Activated CD8-positive, alpha-beta memory T cell treated with anti-CD3 and anti-CD28 coated beads for 4 hours (primary cell): ENCODE measurements around the gene TGM2.

ENCODE experiments used
- DNase-seq, 2 donors: peaks; one replicate each; pipeline ENCODE4 v3.0.0-alpha.2; 2020; ENCODE audit warnings: low read depth in 2 of 2

Gene TGM2

DNA sequence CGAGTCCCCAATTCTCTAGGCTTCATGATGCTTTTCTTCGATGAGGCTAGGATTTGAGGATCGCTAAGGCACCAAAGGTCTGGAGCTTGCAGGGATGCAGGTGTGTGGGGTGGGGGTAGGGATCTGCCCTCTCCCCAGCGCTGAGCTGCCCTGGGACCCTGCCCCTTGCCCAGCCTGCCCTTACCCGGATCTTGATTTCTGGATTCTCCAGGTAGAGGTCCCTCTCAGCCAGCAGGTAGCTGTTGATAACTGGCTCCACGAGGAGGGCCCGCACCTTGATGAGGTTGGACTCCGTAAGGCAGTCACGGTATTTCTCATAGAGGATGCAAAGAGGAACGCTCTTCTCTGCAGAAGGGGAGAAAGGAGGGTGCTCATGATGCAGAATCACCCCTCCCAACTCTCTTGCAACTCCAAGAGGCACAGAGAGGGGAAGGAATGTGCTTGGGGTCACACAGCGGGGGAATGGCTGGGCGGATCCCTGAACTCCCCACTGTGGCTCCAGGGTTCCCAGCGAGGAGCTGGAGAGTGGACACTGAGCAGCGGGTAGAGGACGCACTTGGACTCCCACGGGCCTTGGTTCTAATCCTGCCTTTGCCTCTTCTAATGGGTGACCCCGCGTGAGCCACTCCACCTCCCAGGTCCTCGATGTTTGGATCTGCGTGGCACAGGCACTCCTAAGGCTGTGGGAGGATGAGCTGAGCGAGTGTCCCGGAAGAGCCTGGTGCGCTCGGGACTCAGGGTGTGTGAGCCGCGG lies 32.7 kb downstream of the TGM2 start:
- DNase-seq: no peak

DNA sequence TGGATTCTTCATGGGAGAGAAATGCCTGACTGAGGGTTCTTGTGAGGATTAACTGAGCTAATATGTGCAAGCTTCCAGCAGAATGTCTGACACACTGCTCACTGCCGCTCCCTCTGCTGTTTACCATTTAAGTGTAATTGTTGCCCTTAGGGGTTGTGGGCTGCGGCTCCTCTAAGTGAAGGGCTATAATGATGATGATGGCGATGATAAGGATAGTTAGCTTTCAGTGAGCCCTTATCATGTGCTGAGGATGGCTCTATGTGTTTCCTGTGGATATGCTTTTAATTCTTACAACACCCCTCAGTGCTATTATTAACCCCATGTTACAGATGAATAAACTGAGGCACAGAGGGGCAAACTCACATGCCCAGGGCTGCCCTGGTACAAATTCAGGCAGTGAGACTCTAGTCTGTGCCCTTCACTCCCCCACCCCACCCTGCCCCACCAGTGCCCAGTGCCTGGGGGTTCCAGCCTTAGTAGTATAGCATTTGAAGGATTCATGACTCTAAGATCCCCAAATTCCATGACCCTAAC lies 33.4 kb downstream of the TGM2 start:
- no peak for DNase-seq

DNA sequence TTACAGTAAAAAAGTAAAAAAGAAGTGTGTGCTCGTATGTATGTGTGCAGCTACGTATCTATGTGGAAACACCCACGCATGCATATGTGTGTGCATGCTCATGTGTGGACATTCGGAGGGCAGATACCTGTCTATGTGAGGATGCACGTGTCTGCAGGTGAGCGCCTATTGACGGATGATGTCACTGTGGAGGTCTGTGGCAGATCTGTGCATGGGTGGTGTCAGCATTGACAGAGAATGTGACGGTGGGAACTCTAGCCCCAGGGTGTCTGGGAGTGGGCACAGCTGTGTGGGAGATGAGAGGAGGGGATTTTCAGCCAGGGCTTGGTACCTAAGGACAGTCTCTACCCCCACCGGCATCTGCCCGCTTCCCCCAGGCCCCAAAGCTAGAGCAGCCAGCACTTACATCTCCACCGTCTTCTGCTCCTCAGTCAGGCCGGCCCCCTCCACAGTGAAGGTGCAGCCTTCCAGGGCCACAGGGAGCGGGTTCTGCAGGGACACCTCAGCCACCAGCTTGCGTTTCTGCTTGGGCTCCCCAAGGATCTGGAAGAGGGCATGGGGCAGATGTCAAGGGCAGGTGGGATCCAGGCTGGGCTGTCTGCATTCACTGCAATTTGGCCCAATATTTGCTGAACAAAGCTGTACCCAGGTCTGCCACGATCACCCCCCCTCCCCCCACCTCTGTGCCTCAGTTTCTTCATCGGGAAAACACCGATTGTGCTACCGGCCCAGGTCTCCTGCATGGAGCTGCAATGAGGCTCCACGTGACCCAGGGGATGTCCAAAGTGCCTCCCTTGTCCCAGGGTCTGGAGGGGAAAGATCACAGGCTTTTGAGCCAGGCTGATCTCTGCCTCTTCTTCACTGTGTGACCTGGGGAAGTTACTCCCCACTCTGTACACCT lies 34.1 kb downstream of the TGM2 start:
- DNase-seq: no peak

DNA sequence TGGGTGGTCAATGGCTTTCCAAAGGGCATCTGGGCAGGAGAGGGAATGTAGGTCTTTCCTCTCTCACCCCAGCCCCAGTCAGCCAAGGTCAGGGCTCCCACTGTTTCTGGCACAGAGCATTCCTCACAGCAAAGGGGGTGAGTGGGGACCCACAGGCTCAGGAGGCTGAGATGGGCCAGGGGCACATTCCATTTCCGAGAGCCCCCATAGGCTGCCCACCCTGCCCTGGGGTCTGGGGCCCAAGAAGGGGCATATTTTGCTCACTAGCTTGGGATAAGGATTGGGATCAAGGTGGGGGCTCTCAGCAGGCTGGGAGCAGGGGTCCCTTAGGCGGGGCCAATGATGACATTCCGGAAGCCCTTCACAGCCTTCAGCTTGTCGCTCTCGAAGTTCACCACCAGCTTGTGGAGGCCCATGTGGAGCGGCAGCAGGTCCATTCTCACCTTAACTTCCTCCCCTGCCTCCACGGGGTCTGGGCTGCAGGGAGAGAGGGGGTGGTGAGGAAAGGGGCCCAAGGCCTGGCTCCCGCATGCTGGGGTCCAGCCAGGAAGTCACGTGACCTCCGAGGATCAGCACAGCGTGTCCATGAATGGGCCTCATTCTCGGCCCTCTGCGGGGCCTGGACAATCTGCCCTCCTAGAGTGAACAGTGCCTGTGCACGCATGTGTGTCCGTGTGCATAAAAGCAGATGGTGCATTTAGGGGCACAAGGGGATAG lies 35.0 kb downstream of the TGM2 start:
- no peak for DNase-seq

GRCh38 chr20:38129248-38129865 lies 35.7 kb downstream of the TGM2 start:
- DNase-seq: no peak

DNA sequence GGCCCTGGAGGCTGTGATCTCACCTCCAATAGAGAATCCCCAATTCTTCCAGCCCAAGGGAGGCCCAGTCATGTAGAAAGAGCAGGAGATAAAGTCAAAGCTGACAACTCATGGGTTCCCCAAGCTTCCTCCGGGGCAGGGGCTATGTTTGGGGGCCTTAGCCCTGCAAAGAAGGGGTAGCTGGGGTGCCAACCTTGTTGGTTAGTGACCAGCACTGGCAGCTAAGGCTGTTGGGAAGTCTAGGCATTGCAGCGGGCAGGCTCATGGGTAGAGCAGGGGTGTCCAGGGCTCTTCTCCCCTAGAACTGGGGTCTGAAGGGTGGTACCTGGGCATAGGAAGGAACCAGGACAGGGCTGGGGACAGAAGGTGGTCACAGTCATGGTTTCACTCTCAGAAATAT lies 36.4 kb downstream of the TGM2 start:
- DNase-seq: no peak

- no peak for DNase-seq
Observed at GRCh38 chr20:38127920-38128528, 37.0 kb downstream of the TGM2 start.

DNA sequence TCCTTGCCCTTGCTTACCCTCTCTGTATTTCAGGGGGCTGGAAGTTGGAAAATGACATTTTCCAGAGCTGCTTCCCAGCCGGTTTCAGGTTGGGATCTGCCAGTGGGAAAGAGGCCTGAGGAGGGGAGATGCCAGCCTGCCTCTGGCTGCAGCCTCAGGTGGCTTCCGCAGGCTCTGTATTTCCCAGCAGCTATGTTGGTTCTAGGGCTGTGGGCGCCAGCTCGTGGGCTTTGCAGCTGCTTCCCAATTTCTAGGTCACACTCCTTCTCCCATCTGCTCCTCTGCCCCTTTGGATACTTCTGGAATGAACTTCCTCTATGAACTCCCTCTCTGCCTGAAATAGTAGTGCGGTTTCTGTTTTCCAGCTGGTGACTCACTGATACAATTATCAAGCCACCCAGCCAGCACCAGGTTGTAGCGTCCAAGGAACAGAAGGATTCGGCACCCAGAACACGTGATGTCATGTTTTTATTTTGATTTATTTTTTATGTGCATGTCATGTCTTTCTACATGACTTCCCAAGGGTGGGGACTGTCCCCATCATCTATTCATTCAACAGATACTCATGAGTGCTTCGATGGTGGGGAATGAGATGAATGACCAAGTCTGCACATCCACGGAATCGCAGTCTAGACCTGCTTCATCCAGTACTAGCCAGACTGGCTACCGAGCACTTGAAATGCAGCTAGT lies 38.0 kb downstream of the TGM2 start:
- no peak for DNase-seq

DNA sequence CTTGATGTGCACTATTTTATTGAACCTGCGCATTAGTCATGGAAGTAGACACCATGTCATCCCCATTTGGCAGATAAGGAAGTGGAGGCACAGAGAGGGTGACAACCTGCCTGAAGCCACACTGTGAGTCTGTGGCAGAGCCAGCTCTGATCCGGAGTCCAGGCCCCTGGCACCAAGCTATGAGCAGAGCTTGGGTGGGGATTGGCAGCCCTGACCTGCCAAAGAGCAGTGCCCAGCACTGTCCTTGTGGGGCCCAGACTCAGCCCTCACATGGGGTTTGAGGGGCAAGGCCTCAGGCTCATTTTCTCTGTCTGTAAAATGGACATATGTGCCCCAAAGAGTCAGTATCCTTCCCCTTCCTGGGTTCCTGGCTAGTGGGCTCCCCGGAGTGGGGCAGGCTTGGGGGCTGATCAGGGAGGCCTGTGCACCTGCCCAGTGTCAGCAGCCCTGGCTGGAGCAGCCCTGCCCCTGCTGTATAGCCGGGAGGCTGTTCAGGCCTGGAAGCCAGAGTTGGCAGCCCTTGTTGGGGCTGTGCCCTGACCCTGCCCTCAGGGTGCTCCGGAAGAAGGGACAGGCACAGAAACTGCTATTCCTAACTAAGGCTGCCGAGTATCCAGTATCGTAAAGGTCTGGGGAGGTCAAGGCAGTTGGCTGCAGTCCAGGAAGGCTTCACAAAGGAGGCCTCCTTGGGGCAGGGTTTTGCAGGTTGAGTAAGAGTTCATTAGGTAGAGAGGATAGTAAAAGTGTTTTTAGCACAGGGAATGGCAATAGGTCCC lies 38.7 kb downstream of the TGM2 start:
- DNase-seq: no peak

DNA sequence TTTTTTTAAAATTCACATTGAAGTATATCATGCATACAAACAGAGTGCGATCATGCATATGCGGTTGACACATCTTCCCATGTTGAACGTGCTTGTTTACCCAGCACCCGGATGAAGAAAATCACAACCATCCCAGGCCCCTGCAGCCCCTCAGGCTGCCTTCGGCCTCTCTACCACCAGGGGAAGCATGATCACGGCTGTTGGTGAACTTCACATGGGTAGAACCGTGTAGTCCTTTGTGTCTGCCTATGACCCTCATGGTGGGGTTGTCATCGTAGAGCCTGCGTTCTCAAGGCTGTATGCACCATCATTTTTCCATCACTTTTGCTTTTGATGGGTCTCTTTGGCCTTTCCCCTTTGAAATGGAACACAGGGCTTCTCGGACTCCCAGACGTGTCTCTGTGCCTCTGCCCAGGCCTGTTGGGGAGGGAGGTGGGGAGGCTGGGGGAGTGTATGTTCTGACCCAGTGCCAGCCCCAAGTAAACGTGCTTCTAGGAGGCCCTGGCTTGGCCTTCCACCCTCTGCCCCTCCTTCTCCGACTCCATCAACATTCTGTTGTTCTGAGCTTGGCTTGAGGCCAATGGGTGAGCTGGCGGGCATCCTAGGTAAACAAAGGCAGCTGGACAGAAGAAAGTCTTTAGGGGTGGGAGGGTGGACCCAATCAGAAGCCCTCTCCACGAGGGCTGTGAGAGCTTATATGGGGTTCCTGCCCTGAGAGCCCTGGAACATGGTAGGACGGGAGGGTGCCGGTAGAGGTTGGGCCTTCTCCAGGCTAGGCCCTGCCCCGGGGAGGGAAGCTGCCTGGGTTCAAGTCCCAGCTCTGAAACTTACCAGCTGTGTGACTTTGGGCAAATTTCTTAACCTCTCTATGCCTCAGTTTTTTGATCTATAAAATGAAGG lies 39.7 kb downstream of the TGM2 start:
- DNase-seq: no peak

DNA sequence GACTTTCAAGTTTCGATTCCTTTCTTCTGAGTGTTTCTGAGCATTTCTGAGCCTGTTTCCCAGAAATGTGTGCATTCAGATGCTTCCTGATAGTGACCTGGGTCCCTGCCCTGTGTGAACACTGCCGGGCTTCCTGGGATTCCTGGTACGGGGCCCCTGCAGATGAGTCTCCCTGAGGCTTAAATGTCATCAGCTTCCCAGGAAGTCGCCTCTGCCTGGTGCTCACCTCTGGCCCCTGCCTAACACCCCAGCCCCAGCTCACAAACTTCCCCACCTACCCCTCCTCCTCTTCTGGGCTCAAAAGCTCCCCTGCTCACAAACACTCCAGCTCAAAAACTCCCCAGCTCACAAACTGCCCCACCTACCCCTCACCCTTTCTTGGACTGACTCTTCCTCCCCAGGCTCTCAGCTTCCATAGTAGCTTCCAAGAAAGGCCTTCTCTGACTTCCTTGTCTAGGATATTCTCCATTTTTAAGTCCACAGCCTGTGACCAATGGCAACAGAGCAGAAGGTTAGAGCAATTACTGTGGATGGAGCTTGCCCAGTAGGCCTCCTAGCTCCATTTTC lies 42.0 kb downstream of the TGM2 start:
- DNase-seq: no peak

GRCh38 chr20:38121741-38122140 lies 43.3 kb downstream of the TGM2 start:
- DNase-seq: no peak

GRCh38 chr20:38120625-38120988 lies 44.5 kb downstream of the TGM2 start:
- DNase-seq: no peak

GRCh38 chr20:38119446-38119845 lies 45.6 kb downstream of the TGM2 start:
- DNase-seq: no peak

- DNase-seq: no peak
Observed at GRCh38 chr20:38117635-38118034, 47.4 kb downstream of the TGM2 start.

DNA sequence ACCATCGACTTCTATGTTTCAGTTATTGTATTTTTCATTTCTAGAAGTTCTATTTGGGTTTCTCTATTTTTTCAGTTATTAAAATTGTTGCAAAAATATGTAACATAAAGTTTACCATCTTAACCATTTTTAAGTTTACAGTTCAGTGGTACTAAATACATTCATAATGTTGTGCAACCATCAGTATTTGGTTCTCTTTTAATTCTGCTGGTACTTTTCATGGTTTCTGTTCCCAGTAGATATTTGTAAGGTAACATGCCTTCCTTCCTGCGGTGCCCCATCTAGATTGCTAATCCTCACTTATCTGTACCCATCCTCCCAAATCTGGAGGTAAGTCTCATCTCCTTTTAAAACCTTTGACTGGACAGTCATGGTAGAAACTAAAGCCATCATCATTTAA lies 47.9 kb downstream of the TGM2 start:
- DNase-seq: no peak

DNA sequence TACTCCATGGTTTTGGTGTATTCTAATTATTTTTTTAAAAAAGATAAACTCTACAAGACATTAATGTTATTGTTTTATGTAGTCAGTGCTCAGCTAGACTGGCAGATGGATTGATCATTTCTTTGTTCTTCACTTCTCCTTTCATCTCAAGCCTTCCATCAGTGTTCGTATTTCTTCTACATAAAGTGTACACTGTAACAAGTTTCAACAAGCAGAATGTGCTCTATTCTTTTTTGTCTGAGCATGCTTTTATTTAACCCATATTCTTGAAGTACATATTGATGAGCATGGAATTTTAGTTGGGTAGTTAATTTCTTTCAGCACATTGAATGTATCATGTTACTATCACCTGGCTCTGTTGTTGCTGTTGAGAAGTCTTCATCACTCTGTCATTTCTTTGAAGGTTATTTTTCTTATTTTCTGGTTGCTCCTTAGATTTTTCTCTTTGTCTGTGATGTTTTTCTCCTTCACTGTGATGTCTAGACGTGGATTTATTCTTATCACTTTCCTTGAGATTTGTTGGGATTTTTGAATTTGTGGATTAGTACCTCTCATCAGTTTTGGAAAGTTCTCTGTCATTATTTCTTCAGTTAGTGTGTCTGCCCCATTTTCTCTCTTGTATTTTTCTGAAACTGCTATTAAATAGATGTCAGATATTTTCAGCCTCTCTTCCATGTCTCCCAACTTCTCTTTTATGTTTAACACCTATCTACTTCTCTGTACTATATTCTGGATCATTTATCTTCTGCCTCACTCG lies 48.5 kb downstream of the TGM2 start:
- no peak for DNase-seq

DNA sequence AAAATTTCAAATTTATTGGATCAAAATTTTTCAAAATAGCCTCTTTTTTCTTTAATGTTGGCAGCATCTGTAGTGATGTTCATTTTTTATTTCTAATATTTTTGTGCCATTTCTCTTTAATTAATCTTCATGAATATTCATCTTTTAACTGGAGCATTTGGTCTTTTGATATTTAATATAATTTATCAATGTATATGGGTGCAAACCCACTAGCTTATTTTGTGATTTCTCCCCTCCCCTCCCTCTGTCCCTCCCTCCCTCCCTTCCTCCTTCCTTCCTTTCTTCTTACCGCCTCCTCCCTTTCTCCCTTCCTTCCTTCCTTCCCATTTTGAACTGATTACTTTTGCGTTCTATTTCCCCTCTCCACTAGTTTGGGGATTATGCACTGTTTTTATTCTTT lies 49.2 kb downstream of the TGM2 start:
- no peak for DNase-seq
